Fibroblast of lung (primary cell): ENCODE measurements around the gene HECTD4. TPM values are rescaled to one million over a fixed set of nuclear protein-coding genes. Genes with fewer than 3 reads are reported as not detected.

ENCODE experiments used
- DNase-seq, 2 donors: peaks; one replicate each; pipeline versions ENCODE4 v3.0.0 to v3.0.0-alpha.2; 2010; ENCODE audit warnings: low read depth in 2 of 2
- H2AFZ ChIP-seq: 2 replicates; pipeline ENCODE4 v1.5.1; 2012; ENCODE audit warnings: low read length, control low read depth, inconsistent platforms
- H3K27ac ChIP-seq: 2 replicates; pipeline ENCODE4 v1.5.1; 2011; ENCODE audit warnings: low read length, control low read depth; ENCODE audit not compliant: insufficient read depth
- H3K27me3 ChIP-seq: 2 replicates; pipeline ENCODE4 v1.5.1; 2011; ENCODE audit warnings: mild to moderate bottlenecking, low read length; ENCODE audit not compliant: control insufficient read depth, insufficient read depth
- H3K36me3 ChIP-seq: 2 replicates; pipeline ENCODE4 v1.5.1; 2011; ENCODE audit warnings: low read length; ENCODE audit not compliant: control insufficient read depth, insufficient read depth
- H3K4me1 ChIP-seq: 2 replicates; pipeline ENCODE4 v1.5.1; 2011; ENCODE audit warnings: low read length; ENCODE audit not compliant: control insufficient read depth, insufficient read depth; ENCODE audit errors: extremely low read depth
- H3K4me2 ChIP-seq: 2 replicates; pipeline ENCODE4 v1.5.1; 2011; ENCODE audit warnings: low read length, control low read depth; ENCODE audit not compliant: insufficient read depth; ENCODE audit errors: extremely low read depth
- H3K4me3 ChIP-seq, 4 experiments: fragments of 200-600 bp in 1 of 4; sonication (generic) in 1 of 4; replicated peaks in 1 of 4; 2 replicates each; pipeline ENCODE4 v1.5.1; 2011 to 2016; ENCODE audit warnings: low read length in 4 of 4, low read depth in 3 of 4, mild to moderate bottlenecking in 3 of 4, control low read depth in 2 of 4, inconsistent platforms in 1 of 4, mixed read lengths in 1 of 4; ENCODE audit not compliant: insufficient read depth in 1 of 4; ENCODE audit errors: control extremely low read depth in 1 of 4
- H3K79me2 ChIP-seq: 2 replicates; pipeline ENCODE4 v1.5.1; 2012; ENCODE audit warnings: mild to moderate bottlenecking, low read length, inconsistent platforms; ENCODE audit not compliant: control insufficient read depth, insufficient read depth
- H3K9ac ChIP-seq: 2 replicates; pipeline ENCODE4 v1.5.1; 2011; ENCODE audit warnings: mild to moderate bottlenecking, low read length, control low read depth; ENCODE audit not compliant: insufficient read depth
- H3K9me3 ChIP-seq: 2 replicates; pipeline ENCODE4 v1.5.1; 2012; ENCODE audit warnings: low read depth, low read length; ENCODE audit not compliant: control insufficient read depth, insufficient read depth
- H4K20me1 ChIP-seq: 2 replicates; pipeline ENCODE4 v1.5.1; 2011; ENCODE audit warnings: low read length; ENCODE audit not compliant: control insufficient read depth, insufficient read depth; ENCODE audit errors: extremely low read depth
- EZH2 ChIP-seq: IDR thresholded peaks from 2 replicates; pipeline ENCODE4 v1.5.1; 2012; ENCODE audit warnings: low read length, control low read depth, mild to moderate bottlenecking; ENCODE audit errors: missing control alignments
- polyA plus RNA-seq, 2 donors: library from polyadenylated mRNA; depleted of rRNA in 1 of 2; stranded (reverse) in 1 of 2; unstranded in 1 of 2; fragments of >200 nt; gene quantifications; 2 replicates each; pipeline ENCODE4 v1.2.1, GENCODE V29; 2011 to 2012; ENCODE audit warnings: missing spikeins in 1 of 2
- total RNA-seq: library from RNA; depleted of rRNA; stranded (reverse); fragments of >200 nt; gene quantifications from 2 replicates; pipeline ENCODE4 v1.2.1, GENCODE V29; 2014
- TF ChIP-seq, protein P1 (sequence below), 2 donors: IDR thresholded peaks in 1 of 2; conservative IDR thresholded peaks in 1 of 2; 1 replicate in 1 of 2; 2 replicates in 1 of 2; pipeline ENCODE4 v1.5.1; 2011 to 2012; ENCODE audit warnings: low read length in 2 of 2, control low read depth in 1 of 2, inconsistent platforms in 1 of 2, low read depth in 1 of 2, mild to moderate bottlenecking in 1 of 2

Gene HECTD4
- total and polyA plus RNA-seq, 2 donors (not counting 1 experiment from before 2014, with no cell fraction given) = 5.1 to 31.7 TPM

DNA sequence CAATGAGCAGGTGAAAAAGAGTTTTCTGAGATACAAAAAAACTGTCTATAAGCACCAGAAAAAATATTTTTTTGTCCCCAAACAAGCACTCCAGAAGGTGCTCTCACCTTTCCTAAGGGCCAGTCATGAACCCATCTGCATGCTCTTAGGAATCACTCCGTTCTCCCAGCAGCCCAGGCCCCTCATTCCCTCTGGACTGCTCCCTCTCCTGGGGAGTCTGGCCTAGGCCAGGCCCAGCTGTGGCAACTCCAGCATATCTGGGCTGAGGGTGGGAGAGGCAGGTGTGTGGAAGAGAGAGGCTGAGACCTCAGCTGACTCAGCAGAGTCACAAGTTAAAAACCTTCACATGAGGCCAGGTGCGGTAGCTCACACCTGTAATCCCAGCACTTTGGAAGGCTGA, 202.3 kb downstream of the HECTD4 start:
- H3K9ac ChIP-seq = no peak overlapping the region
- H3K79me2 ChIP-seq = no peaks in the 10 kb centered on the region
- H3K36me3 ChIP-seq = peaks cover 12% of the 10 kb centered on the region
- no peaks in the 10 kb centered on the region for H3K27me3 ChIP-seq
- H2AFZ ChIP-seq = no peak overlapping the region
- no peak overlapping the region for H3K4me2 ChIP-seq
- DNase-seq = no peak
- H3K4me3 ChIP-seq = no peak overlapping the region
- H4K20me1 ChIP-seq = no peaks in the 10 kb centered on the region
- no peaks in the 10 kb centered on the region for H3K9me3 ChIP-seq
- H3K27ac ChIP-seq = no peak overlapping the region
- TF ChIP-seq, protein P1, sequence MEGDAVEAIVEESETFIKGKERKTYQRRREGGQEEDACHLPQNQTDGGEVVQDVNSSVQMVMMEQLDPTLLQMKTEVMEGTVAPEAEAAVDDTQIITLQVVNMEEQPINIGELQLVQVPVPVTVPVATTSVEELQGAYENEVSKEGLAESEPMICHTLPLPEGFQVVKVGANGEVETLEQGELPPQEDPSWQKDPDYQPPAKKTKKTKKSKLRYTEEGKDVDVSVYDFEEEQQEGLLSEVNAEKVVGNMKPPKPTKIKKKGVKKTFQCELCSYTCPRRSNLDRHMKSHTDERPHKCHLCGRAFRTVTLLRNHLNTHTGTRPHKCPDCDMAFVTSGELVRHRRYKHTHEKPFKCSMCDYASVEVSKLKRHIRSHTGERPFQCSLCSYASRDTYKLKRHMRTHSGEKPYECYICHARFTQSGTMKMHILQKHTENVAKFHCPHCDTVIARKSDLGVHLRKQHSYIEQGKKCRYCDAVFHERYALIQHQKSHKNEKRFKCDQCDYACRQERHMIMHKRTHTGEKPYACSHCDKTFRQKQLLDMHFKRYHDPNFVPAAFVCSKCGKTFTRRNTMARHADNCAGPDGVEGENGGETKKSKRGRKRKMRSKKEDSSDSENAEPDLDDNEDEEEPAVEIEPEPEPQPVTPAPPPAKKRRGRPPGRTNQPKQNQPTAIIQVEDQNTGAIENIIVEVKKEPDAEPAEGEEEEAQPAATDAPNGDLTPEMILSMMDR (conservative IDR thresholded peaks at IDR 0.05 in 1 of 2, IDR thresholded peaks at IDR 0.05 in 1 of 2; ENCODE audit: low read depth in 1 of 2, low read length in 2 of 2) = no peak
- TF ChIP-seq EZH2 = no peak
- peaks cover 11% of the 10 kb centered on the region for H3K4me1 ChIP-seq

DNA sequence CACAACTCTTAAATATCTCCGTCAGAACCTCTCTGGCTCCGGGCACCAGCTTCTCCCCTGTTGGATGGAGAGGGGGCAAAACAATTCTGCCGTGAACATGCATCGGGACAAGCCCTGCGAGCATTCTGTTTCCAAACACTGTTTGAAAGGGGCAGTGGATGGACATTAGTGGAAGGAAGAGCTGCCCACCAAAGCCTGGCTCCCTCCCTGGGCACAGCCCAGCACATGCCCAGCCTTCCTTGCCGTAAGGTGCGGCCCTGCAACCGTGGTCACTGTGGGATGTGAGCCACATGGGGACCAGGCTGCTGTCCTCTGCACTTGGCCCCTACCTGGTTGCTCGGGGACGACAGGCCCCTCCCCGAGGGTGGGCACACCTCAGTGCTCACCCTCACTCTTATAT, 202.9 kb downstream of the HECTD4 start:
- Histone ChIP-seq H3K4me3 (no peak overlapping the region), H3K9ac (no peak overlapping the region), H3K27me3 (no peaks in the 10 kb centered on the region), H3K79me2 (no peaks in the 10 kb centered on the region), H2AFZ (no peak overlapping the region), H3K4me1 (peaks cover 11% of the 10 kb centered on the region), H3K27ac (no peak overlapping the region), H3K4me2 (no peak overlapping the region), H3K9me3 (no peaks in the 10 kb centered on the region), H4K20me1 (no peaks in the 10 kb centered on the region), H3K36me3 (peaks cover 9% of the 10 kb centered on the region)
- DNase-seq = no peak
- no peak for TF ChIP-seq EZH2
- TF ChIP-seq, protein P1 (conservative IDR thresholded peaks at IDR 0.05 in 1 of 2, IDR thresholded peaks at IDR 0.05 in 1 of 2; ENCODE audit: low read depth in 1 of 2, low read length in 2 of 2) = no peak

DNA sequence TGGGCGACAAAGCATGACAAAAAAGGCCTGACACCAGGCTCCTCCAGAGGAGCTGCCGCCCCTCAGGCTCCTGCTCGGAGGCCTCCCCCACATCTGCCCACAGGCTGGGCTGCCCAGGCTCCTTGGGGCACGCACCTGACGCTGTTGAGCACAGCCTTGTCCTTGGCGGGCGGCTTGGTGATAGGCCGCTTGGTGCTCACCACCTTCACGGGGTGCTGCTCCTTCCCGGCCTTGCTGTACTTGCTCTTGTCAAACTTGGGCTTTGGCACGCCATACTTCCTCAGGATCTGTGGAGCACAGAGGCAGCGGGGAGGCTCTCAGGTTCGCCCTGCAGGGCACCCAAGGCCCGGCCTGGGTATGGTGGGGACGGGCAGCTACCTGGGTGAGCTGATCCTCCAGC, 203.4 kb downstream of the HECTD4 start:
- no peak overlapping the region for H3K9ac ChIP-seq
- H3K4me1 ChIP-seq = peaks cover 10% of the 10 kb centered on the region
- no peak overlapping the region for H2AFZ ChIP-seq
- H3K36me3 ChIP-seq = peaks cover 6% of the 10 kb centered on the region
- H3K27me3 ChIP-seq = no peaks in the 10 kb centered on the region
- H3K9me3 ChIP-seq = no peaks in the 10 kb centered on the region
- no peaks in the 10 kb centered on the region for H4K20me1 ChIP-seq
- no peaks in the 10 kb centered on the region for H3K79me2 ChIP-seq
- no peak for TF ChIP-seq EZH2
- TF ChIP-seq, protein P1 (conservative IDR thresholded peaks at IDR 0.05 in 1 of 2, IDR thresholded peaks at IDR 0.05 in 1 of 2; ENCODE audit: low read depth in 1 of 2, low read length in 2 of 2) = no peak
- no peak overlapping the region for H3K27ac ChIP-seq
- DNase-seq = no peak
- H3K4me2 ChIP-seq = no peak overlapping the region
- no peak overlapping the region for H3K4me3 ChIP-seq
